ENCODE data around the gene HPS1. TPM values are rescaled to one million over a fixed set of nuclear protein-coding genes. Genes with fewer than 3 reads are reported as not detected.

Gene HPS1
- total and polyA plus RNA-seq, 2 experiments from 2014 or later = 21.4 to 51.2 TPM

DNA sequence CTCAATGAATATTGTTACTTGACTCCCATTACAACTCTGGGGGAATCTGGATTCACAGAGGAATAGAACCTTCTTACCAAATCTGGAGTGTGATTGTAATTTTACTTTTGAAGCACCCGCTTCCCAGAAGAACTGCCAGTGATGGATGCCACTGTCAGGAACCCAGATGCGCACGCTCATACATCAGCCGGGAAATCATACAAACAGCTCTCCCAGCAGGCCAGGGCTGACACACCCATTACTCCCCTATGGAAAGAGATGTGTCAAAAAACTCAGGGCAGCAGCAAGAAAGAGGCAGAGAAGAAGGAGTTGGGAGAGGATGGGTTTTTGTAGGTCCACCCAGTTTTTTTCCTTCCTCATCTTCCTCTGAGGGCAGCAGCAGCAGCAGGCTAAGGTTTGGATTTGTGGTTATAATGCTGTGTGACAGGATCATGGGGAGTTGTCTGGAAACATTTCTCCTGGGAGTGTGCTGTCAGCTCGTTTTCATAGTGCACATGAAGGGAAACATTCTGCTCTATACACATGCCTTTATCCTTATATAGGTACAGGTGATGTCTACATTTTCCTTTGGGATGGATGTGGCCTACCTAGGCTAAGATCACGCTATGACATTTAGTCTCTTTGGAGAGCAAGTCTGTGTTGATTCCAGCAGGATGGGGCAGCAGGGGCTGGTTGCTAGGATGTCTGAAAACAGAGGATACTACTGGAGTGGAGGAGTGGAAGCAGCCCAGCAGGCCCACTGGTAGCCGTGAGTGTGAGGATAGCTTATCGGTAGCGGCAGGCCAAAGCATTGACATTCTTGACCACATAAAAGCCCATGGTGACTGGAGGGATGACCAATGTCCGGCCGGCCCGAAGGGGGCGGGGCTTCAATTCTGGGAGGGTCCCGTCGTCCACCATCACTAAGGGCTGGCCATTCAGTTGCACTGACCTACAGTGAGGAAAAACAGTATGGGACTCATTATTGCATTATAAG, 12.4 kb upstream of the HPS1 start:
- Mint-ChIP-seq H3K36me3 (ENCODE audit: low read depth) (no peaks in the 10 kb centered on the region), H3K27me3 (ENCODE audit: insufficient read depth, low read depth, poor library complexity) (peaks cover 5% of the 10 kb centered on the region), H3K9me3 (no peaks in the 10 kb centered on the region), H3K27ac (no peak overlapping the region), H3K4me1 (peaks cover 25% of the 10 kb centered on the region), H3K4me3 (no peak overlapping the region)
- no peaks in the 10 kb centered on the region for H3K27me3 ChIP-seq (ENCODE audit: insufficient read depth)
- DNase-seq (ENCODE audit: low spot score) = no peak
- no peak overlapping the region for H3K4me2 ChIP-seq
- ATAC-seq = no peak
- TF ChIP-seq EZH2phosphoT487 (IDR thresholded peaks at IDR 0.05; ENCODE audit: unreplicated experiment) = no peak
- TF ChIP-seq, protein P1, sequence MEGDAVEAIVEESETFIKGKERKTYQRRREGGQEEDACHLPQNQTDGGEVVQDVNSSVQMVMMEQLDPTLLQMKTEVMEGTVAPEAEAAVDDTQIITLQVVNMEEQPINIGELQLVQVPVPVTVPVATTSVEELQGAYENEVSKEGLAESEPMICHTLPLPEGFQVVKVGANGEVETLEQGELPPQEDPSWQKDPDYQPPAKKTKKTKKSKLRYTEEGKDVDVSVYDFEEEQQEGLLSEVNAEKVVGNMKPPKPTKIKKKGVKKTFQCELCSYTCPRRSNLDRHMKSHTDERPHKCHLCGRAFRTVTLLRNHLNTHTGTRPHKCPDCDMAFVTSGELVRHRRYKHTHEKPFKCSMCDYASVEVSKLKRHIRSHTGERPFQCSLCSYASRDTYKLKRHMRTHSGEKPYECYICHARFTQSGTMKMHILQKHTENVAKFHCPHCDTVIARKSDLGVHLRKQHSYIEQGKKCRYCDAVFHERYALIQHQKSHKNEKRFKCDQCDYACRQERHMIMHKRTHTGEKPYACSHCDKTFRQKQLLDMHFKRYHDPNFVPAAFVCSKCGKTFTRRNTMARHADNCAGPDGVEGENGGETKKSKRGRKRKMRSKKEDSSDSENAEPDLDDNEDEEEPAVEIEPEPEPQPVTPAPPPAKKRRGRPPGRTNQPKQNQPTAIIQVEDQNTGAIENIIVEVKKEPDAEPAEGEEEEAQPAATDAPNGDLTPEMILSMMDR (conservative IDR thresholded peaks at IDR 0.05; ENCODE audit: low read depth in 2 of 2) = no peak
- no peaks in the 10 kb centered on the region for H3K79me2 ChIP-seq (replicated peaks; ENCODE audit: insufficient read depth)
- no peaks in the 10 kb centered on the region for H3K9me2 ChIP-seq (ENCODE audit: insufficient read depth)
- H3K36me3 ChIP-seq (ENCODE audit: insufficient read depth) = no peaks in the 10 kb centered on the region
- H3K4me3 ChIP-seq = no peak overlapping the region
- no peaks in the 10 kb centered on the region for H3F3A ChIP-seq (replicated peaks; ENCODE audit: low read depth)
- H3K4me1 ChIP-seq (ENCODE audit: insufficient read depth) = peaks cover 22% of the 10 kb centered on the region
- H2AFZ ChIP-seq = no peak overlapping the region
- no peaks in the 10 kb centered on the region for H4K20me1 ChIP-seq (replicated peaks; ENCODE audit: insufficient read depth)
- H3K27ac ChIP-seq (ENCODE audit: low read depth) = no peak overlapping the region

DNA sequence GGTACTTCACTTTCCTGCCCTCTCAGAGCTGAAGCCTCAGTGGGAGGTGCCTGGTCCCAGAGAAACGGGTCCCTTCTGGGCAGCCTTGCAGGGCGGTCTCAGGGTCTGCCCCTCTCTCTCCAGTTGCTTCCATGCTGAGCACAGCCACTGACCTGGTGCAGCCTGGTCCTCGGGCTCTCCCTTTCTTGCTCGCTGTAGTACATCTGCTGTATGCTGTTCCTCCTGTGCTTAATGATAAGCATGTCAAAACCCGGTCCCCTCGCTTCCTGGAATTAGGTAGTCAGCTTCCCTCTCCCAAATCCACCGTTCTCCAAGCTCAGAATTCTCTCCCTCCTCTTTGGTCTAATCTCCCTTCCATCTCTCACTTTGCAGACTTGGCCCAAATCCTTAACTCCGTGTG, 11.0 kb upstream of the HPS1 start:
- no peaks in the 10 kb centered on the region for H3K9me2 ChIP-seq (ENCODE audit: insufficient read depth)
- no peak for DNase-seq (ENCODE audit: low spot score)
- Mint-ChIP-seq H3K9me3 (no peaks in the 10 kb centered on the region), H3K4me1 (peaks cover 28% of the 10 kb centered on the region), H3K4me3 (no peak overlapping the region), H3K27ac (no peak overlapping the region), H3K36me3 (ENCODE audit: low read depth) (no peaks in the 10 kb centered on the region), H3K27me3 (ENCODE audit: insufficient read depth, low read depth, poor library complexity) (peaks cover 3% of the 10 kb centered on the region)
- no peak for TF ChIP-seq CREB1 (CRISPR knock-in tag; IDR thresholded peaks at IDR 0.05; ENCODE audit: low read depth)
- TF ChIP-seq JUNB (IDR thresholded peaks at IDR 0.05; ENCODE audit: unreplicated experiment) = no peak
- TF ChIP-seq, protein P2, sequence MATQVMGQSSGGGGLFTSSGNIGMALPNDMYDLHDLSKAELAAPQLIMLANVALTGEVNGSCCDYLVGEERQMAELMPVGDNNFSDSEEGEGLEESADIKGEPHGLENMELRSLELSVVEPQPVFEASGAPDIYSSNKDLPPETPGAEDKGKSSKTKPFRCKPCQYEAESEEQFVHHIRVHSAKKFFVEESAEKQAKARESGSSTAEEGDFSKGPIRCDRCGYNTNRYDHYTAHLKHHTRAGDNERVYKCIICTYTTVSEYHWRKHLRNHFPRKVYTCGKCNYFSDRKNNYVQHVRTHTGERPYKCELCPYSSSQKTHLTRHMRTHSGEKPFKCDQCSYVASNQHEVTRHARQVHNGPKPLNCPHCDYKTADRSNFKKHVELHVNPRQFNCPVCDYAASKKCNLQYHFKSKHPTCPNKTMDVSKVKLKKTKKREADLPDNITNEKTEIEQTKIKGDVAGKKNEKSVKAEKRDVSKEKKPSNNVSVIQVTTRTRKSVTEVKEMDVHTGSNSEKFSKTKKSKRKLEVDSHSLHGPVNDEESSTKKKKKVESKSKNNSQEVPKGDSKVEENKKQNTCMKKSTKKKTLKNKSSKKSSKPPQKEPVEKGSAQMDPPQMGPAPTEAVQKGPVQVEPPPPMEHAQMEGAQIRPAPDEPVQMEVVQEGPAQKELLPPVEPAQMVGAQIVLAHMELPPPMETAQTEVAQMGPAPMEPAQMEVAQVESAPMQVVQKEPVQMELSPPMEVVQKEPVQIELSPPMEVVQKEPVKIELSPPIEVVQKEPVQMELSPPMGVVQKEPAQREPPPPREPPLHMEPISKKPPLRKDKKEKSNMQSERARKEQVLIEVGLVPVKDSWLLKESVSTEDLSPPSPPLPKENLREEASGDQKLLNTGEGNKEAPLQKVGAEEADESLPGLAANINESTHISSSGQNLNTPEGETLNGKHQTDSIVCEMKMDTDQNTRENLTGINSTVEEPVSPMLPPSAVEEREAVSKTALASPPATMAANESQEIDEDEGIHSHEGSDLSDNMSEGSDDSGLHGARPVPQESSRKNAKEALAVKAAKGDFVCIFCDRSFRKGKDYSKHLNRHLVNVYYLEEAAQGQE (IDR thresholded peaks at IDR 0.05; ENCODE audit: unreplicated experiment) = no peak
- no peak for TF ChIP-seq POLR2AphosphoS5 (IDR thresholded peaks at IDR 0.05; ENCODE audit: low read depth)
- TF ChIP-seq, protein P3, sequence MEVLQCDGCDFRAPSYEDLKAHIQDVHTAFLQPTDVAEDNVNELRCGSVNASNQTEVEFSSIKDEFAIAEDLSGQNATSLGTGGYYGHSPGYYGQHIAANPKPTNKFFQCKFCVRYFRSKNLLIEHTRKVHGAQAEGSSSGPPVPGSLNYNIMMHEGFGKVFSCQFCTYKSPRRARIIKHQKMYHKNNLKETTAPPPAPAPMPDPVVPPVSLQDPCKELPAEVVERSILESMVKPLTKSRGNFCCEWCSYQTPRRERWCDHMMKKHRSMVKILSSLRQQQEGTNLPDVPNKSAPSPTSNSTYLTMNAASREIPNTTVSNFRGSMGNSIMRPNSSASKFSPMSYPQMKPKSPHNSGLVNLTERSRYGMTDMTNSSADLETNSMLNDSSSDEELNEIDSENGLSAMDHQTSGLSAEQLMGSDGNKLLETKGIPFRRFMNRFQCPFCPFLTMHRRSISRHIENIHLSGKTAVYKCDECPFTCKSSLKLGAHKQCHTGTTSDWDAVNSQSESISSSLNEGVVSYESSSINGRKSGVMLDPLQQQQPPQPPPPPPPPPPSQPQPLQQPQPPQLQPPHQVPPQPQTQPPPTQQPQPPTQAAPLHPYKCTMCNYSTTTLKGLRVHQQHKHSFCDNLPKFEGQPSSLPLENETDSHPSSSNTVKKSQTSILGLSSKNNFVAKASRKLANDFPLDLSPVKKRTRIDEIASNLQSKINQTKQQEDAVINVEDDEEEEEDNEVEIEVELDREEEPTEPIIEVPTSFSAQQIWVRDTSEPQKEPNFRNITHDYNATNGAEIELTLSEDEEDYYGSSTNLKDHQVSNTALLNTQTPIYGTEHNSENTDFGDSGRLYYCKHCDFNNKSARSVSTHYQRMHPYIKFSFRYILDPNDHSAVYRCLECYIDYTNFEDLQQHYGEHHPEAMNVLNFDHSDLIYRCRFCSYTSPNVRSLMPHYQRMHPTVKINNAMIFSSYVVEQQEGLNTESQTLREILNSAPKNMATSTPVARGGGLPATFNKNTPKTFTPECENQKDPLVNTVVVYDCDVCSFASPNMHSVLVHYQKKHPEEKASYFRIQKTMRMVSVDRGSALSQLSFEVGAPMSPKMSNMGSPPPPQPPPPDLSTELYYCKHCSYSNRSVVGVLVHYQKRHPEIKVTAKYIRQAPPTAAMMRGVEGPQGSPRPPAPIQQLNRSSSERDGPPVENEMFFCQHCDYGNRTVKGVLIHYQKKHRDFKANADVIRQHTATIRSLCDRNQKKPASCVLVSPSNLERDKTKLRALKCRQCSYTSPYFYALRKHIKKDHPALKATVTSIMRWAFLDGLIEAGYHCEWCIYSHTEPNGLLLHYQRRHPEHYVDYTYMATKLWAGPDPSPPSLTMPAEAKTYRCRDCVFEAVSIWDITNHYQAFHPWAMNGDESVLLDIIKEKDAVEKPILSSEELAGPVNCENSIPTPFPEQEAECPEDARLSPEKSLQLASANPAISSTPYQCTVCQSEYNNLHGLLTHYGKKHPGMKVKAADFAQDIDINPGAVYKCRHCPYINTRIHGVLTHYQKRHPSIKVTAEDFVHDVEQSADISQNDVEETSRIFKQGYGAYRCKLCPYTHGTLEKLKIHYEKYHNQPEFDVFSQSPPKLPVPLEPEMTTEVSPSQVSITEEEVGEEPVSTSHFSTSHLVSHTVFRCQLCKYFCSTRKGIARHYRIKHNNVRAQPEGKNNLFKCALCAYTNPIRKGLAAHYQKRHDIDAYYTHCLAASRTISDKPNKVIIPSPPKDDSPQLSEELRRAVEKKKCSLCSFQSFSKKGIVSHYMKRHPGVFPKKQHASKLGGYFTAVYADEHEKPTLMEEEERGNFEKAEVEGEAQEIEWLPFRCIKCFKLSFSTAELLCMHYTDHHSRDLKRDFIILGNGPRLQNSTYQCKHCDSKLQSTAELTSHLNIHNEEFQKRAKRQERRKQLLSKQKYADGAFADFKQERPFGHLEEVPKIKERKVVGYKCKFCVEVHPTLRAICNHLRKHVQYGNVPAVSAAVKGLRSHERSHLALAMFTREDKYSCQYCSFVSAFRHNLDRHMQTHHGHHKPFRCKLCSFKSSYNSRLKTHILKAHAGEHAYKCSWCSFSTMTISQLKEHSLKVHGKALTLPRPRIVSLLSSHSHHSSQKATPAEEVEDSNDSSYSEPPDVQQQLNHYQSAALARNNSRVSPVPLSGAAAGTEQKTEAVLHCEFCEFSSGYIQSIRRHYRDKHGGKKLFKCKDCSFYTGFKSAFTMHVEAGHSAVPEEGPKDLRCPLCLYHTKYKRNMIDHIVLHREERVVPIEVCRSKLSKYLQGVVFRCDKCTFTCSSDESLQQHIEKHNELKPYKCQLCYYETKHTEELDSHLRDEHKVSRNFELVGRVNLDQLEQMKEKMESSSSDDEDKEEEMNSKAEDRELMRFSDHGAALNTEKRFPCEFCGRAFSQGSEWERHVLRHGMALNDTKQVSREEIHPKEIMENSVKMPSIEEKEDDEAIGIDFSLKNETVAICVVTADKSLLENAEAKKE (CRISPR knock-in tag; IDR thresholded peaks at IDR 0.05) = no peak
- no peaks in the 10 kb centered on the region for H3K36me3 ChIP-seq (ENCODE audit: insufficient read depth)
- no peaks in the 10 kb centered on the region for H3F3A ChIP-seq (replicated peaks; ENCODE audit: low read depth)
- no peak overlapping the region for H3K27ac ChIP-seq (ENCODE audit: low read depth)
- no peaks in the 10 kb centered on the region for H3K79me2 ChIP-seq (replicated peaks; ENCODE audit: insufficient read depth)
- no peak overlapping the region for H3K4me2 ChIP-seq
- peak overlapping the region; percentile 28; the same call in 1 of the 2 replicates for H2AFZ ChIP-seq
- no peaks in the 10 kb centered on the region for H3K27me3 ChIP-seq (ENCODE audit: insufficient read depth)
- H3K4me1 ChIP-seq (ENCODE audit: insufficient read depth) = peaks cover 22% of the 10 kb centered on the region
- H3K4me3 ChIP-seq = no peak overlapping the region
- H4K20me1 ChIP-seq (replicated peaks; ENCODE audit: insufficient read depth) = no peaks in the 10 kb centered on the region
- ATAC-seq = peak; percentile 23
